Body of pancreas (tissue), 4 donors: ENCODE results near the gene OSTN.

Experiments
- POLR2A ChIP-seq, 3 donors: fragments of 450-650 bp; IDR thresholded peaks; one replicate each; pipeline ENCODE4 v1.6.1; 2016; ENCODE audit warnings: antibody characterized with exemption in 3 of 3, mild to moderate bottlenecking in 2 of 3
- TF ChIP-seq, protein P1 (sequence below), 7 experiments: fragments of 450-650 bp in 4 of 7; fragments of 200-600 bp in 3 of 7; sonication (generic) in 3 of 7; IDR thresholded peaks; one replicate each; pipeline ENCODE4 v1.5.1; 2016 to 2019; ENCODE audit warnings: antibody characterized with exemption in 7 of 7

DNA sequence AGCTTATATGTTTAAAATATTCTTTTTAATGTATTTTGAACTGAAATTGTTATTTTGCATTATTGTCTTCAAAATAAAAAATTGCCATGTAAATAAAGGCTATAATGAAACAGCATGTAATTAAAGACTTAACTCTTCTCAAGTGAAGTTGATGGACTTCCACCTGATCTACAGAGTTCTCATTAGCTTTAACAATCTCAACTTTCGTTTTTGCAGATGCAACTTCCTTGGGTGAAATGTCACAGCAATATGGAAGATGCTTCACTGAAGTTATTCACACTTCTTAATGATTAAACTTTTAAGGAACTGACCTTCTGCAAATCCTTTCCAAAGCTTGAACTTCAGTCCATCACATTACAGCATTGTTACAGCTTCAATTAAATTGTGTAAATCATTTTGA lies 63.6 kb downstream of the OSTN start:
- TF ChIP-seq, protein P1, sequence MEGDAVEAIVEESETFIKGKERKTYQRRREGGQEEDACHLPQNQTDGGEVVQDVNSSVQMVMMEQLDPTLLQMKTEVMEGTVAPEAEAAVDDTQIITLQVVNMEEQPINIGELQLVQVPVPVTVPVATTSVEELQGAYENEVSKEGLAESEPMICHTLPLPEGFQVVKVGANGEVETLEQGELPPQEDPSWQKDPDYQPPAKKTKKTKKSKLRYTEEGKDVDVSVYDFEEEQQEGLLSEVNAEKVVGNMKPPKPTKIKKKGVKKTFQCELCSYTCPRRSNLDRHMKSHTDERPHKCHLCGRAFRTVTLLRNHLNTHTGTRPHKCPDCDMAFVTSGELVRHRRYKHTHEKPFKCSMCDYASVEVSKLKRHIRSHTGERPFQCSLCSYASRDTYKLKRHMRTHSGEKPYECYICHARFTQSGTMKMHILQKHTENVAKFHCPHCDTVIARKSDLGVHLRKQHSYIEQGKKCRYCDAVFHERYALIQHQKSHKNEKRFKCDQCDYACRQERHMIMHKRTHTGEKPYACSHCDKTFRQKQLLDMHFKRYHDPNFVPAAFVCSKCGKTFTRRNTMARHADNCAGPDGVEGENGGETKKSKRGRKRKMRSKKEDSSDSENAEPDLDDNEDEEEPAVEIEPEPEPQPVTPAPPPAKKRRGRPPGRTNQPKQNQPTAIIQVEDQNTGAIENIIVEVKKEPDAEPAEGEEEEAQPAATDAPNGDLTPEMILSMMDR (IDR thresholded peaks at IDR 0.05): no peak
- TF ChIP-seq POLR2A (IDR thresholded peaks at IDR 0.05): no peak
